Cardiac muscle cell (in vitro differentiated cells and primary cell): ENCODE data around the gene IGDCC3. TPM values are rescaled to one million over a fixed set of nuclear protein-coding genes. Genes with fewer than 3 reads are reported as not detected.

ENCODE experiments used
- DNase-seq, 2 donors: peaks; one replicate each; pipeline versions ENCODE4 v3.0.0 to v3.0.0-alpha.2; 2010 to 2017; ENCODE audit warnings: low read depth in 1 of 2, low spot score in 1 of 2
- H3K27ac ChIP-seq: fragments of 200-600 bp; sonication (generic); 2 replicates; pipeline ENCODE4 v1.5.1; 2016
- H3K27me3 ChIP-seq: fragments of 200-600 bp; sonication (generic); 2 replicates; pipeline ENCODE4 v1.6.0; 2016; ENCODE audit warnings: control low read depth
- H3K36me3 ChIP-seq: fragments of 200-600 bp; sonication (generic); 2 replicates; pipeline ENCODE4 v1.5.1; 2016; ENCODE audit warnings: control low read depth
- H3K4me1 ChIP-seq: fragments of 200-600 bp; sonication (generic); 2 replicates; pipeline ENCODE4 v1.8.1; 2017; ENCODE audit warnings: low read depth, mild to moderate bottlenecking, mixed run types
- H3K4me3 ChIP-seq: fragments of 200-600 bp; sonication (generic); 2 replicates; pipeline ENCODE4 v1.5.1; 2016; ENCODE audit warnings: mild to moderate bottlenecking
- H3K9me3 ChIP-seq: fragments of 200-600 bp; sonication (generic); 2 replicates; pipeline ENCODE4 v1.5.1; 2017; ENCODE audit warnings: low read depth, mild to moderate bottlenecking, control low read depth
- CTCF ChIP-seq: IDR thresholded peaks from 2 replicates; pipeline ENCODE4 v1.5.1; 2012; ENCODE audit warnings: low read depth, mild to moderate bottlenecking, low read length
- polyA plus RNA-seq: library from polyadenylated mRNA; unstranded; fragments of >200 nt; fragmentation: Nextera tagmentation; extraction: Ambion mirVana; gene quantifications from 2 replicates; pipeline ENCODE4 v1.2.1, GENCODE V29; 2016
- total RNA-seq: library from RNA; depleted of rRNA; stranded (reverse); fragments of >200 nt; gene quantifications from 2 replicates; pipeline ENCODE4 v1.2.3, GENCODE V29; 2016

IGDCC3 gene
- total and polyA plus RNA-seq, 2 experiments from 2014 or later: 41.1 to 54.6 TPM

GRCh38 chr15:65372787-65373067 lies 5.1 kb downstream of the IGDCC3 start:
- Histone ChIP-seq H3K27ac (no peak overlapping the region), H3K4me1 (peaks cover 32% of the 10 kb centered on the region)
- DNase-seq: no peak

GRCh38 chr15:65371976-65372786 lies 5.6 kb downstream of the IGDCC3 start:
- TF ChIP-seq CTCF: no peak
- H3K36me3 ChIP-seq: peaks cover 4% of the 10 kb centered on the region
- no peak for DNase-seq
- H3K27ac ChIP-seq: no peak overlapping the region
- peaks cover 36% of the 10 kb centered on the region for H3K4me1 ChIP-seq
- H3K27me3 ChIP-seq: no peaks in the 10 kb centered on the region
- no peak overlapping the region for H3K4me3 ChIP-seq
- H3K9me3 ChIP-seq: no peaks in the 10 kb centered on the region

More at GRCh38 chr15:65372787-65373067, 5.1 kb downstream of the IGDCC3 start:
- Histone ChIP-seq H3K9me3 (no peaks in the 10 kb centered on the region), H3K4me3 (no peak overlapping the region), H3K36me3 (peaks cover 4% of the 10 kb centered on the region), H3K27me3 (no peaks in the 10 kb centered on the region)
- no peak for TF ChIP-seq CTCF

- Histone ChIP-seq H3K4me3 (no peak overlapping the region), H3K9me3 (no peaks in the 10 kb centered on the region), H3K27ac (no peak overlapping the region), H3K27me3 (no peaks in the 10 kb centered on the region), H3K36me3 (peaks cover 4% of the 10 kb centered on the region), H3K4me1 (peaks cover 28% of the 10 kb centered on the region)
- no peak for TF ChIP-seq CTCF
- DNase-seq: no peak
Observed at GRCh38 chr15:65370885-65371284, 6.9 kb downstream of the IGDCC3 start.

GRCh38 chr15:65369651-65370050 lies 8.2 kb downstream of the IGDCC3 start:
- Histone ChIP-seq H3K4me3 (no peak overlapping the region), H3K9me3 (no peaks in the 10 kb centered on the region), H3K36me3 (peaks cover 4% of the 10 kb centered on the region), H3K4me1 (peaks cover 39% of the 10 kb centered on the region), H3K27me3 (no peaks in the 10 kb centered on the region), H3K27ac (peak overlapping the region; percentile 63)
- TF ChIP-seq CTCF: no peak
- DNase-seq: no peak

- Histone ChIP-seq H3K27ac (peak overlapping the region; percentile 63), H3K4me3 (no peak overlapping the region), H3K36me3 (peaks cover 4% of the 10 kb centered on the region), H3K27me3 (no peaks in the 10 kb centered on the region), H3K4me1 (peaks cover 42% of the 10 kb centered on the region), H3K9me3 (no peaks in the 10 kb centered on the region)
- TF ChIP-seq CTCF: no peak
- no peak for DNase-seq
Observed at GRCh38 chr15:65369212-65369547, 8.6 kb downstream of the IGDCC3 start.
